Measurements from ENCODE around the gene TUBA8.
"Not testable (repeated sequence)": the region's sequence is repeated elsewhere in the genome, so short reads cannot be mapped to it uniquely, and the experiment has no call there.

Gene TUBA8

DNA sequence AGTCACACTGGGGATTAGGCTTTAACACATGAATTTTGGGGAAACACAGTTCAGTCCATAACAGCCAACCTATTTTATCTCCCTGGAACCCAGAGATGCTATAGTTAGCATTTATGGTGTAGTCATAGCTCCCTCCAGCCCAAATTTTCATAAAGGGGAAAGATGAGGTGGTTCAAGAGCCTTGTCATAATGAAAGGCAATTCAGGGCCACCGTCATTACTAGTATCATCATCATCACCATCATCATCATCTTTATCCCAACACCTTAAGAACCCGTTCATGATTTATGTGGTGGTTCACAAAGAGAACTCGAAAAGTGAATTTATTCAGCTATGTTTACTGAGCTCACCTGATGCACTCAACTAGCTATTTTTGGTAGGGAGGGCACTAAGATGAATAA lies 2.4 kb upstream of the TUBA8 start:
- no peak for DNase-seq

DNA sequence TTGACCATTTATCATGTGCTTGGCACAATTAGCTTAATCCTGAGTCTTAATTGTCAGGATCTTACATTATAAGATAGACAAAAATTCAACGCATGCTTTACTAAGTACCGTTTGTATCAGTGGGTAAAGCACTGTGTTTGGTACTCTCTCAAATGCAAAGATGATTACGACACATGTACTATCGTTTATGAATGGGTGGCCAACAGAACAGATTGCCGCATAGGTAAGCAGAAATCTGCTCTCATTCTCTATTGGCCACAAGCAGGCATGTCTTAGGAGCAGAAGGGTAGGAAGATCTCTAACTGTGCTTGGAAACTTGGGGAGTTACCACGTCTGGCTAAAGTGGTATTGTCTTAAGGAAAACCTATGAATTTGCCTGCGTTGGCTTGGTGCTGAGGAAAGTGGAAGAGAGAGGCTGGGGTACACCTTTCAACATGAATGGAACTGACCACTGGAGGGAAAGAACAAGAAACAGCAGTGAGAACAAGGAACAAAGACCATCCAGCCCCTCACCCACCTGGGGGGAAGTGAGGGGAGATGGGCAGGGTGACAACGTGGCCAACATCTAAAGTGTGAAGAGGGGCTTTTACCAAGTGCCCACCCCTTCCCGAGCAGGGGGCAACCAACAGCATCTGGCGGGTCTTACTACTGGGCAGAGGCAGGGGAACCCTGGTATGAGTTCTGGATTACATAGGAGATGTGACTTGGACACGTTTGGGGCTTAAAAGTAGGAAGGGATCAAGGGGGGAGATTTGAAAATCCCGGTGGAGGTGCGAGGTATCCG lies 1.0 kb upstream of the TUBA8 start:
- no peak for DNase-seq

DNA sequence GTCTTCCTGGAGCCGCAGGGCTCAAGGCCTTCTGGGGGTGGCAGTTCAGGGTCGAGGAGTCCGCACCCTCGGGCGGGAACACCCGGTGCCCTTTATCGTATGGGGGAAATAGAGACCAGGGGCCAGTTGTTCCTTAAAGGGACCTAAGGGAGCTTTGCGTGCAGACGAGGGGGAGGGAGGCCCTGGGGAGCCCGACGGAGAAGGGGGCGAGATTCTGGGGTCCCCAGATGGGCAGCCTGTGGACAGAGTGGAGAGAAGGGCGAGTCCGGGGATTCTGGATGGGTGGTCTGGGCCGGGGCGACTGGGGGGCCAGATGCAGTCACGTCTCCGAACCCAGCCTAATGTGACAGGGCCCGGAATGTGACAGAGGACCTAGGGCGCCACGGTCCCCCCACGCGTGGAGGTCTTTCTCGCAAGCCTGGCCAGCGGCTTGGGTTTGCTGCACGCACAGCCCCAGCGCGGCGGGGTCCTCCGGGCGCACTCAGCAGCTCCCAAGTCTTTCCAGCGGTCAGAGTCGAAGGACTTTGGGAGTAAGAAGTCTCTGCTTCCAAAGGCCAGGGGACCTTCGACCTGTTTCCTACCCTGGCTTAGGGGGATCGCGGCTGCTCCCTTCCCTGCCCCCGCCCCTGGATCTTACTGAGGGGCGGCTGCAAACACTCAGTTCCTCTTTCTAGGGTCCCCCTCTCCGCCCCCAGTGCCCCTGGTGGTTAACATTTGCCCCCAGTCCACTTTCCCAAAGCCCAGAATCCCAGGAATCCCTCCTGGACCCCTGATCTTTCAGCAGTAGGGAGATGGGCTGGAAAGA lies 547 bp downstream of the TUBA8 start:
- no peak for DNase-seq

DNA sequence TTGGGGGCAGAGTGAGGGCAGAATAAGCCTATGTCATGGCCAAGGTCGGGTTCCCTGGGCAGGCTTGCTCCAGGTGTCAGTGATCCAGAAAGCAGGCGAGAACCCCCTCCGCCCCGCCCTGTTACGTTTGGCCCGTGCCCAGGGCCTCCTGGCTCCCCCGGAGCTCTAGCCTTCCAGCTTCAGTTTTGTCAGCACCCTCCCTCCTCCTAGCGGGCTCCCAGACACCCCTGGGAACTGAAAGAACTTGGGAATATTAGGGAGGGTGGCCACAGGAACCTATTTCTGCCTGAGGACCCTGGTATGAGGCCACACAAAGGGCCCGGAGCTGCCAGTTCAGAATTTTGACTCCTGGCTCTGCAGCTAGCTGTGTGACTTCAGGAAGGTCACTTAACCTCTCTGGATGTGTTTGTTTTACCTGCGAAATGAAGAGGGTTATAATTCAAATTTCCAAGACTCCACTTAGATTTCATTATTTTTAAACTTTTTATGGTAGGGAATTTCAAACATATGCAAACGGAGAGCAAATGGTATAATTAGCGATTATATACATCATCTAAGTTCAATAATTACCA lies 1.2 kb downstream of the TUBA8 start:
- no peak for DNase-seq

DNA sequence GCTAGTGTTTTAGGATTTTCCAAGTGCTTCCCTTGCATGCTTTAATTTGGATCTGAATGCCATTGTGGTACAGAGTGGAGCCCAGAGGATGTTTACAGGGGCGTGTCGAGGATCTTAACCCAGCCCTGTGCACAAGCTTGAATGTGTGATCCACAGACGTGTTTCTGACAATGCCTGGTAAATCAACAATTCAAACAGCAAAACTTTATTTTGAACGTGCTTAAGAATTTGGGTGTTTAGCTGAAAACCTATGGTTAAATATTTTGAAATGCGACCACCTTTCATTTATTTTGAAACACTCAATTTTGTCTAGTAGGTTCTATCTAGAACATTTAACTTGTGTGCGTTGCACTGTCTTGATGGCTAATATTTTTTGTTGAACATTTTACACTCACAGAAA lies 1.8 kb downstream of the TUBA8 start:
- DNase-seq = no peak

DNA sequence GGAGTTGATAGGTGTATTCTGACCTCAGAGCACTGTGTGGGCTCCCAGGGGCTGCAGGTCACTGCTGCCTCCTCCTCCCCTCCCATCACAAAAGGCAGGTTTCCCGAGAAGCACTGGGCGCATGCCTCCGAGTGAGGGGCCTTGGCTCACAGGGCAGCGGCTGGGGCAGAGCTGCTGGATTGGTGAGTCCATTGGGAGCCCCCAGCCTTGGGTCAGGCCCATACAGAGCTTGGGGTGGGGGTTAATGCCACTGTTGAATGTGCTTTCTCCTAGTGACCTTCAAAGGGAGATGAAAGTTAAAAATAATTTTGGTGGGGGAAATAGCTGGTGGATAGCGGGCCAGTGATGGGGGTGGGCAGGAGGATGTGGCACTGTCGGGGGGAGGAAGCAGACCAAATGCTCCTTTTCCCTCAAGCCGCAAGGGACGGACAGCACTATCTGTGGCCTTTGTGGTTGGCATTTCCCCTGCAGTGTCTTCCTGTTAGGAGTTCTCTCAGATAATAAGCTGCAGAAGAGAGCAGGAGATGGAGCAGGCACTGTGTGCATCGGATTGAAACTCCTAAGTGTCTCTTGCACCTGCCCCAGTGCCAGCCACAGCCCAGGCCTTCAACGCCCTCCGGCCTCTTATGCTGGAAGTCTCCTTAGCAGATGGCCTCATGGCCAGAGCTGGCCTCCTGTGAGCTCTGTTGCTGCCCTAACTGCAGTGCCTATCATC lies 3.2 kb downstream of the TUBA8 start:
- DNase-seq = no peak

DNA sequence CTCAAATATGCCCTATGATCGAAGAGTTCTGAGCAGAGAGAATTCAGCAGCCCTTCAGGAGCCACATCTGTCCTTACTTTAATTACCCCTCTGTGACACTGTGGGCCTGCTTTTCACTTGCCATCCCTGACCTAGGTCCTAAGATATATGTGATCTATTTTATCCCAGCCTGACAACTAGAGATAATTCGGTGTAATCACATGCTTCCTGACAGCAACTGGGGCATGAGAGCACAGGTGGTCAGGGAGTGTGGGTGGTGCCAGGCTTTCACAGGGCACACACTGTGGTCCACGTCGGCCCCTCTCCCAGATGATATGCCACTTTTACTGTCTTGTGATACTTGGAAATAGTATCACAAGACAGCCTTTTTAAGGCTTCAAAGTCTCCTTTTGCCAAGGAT lies 3.9 kb downstream of the TUBA8 start:
- DNase-seq = no peak

DNA sequence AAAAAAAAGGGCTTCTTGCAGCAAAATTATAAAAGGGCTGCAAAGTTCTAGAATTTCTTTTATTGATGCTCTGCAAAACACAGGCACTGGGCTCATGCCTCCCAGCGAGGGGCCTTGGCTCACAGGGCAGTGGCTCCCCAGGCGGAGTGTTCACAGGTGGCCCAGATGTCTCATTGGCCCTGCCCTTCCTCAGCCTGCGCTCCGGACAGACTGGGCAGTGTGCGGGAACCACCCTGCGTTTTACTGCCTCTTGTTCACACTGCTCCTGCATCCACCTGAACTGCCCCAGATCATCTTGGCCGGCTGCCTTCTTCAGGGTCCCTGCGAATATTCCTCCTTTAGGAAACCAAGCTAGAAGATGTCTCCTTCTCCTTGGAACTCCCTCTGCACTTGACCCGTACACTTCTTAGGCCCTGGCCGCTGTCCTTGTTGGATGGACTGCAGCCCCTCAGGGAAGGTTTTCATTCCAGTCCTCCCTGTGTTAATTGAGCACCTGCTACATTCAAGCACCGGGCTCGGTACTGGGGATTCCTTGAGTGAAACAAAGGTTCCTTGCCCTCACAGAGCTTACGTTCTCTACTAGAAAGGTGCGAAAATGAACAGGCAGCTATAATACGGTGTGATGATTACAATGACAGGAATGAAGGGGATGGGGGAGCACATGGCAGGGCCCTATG lies 4.5 kb downstream of the TUBA8 start:
- DNase-seq = no peak

DNA sequence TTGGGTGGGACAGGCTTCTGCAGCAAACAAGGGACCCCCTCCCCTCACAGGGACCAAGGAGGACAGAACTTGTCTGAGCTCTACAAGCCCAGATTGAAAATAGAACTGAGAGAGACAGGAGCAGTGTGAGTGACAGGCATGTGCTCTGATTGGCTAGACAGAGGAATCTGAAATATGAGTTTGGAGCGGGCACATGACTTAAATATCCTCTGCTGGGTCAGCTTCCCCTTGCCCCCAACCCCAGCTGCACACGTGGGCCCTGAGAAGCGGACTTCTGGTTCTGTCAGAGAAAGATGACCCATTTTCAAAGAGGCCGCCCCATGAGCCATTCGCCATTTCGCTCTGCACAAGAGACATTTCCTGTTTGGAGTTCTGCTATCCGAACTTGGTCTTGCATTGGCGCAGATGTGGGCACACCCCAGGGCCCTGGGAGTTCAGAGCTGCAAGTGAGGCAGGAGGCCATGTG lies 5.3 kb downstream of the TUBA8 start:
- DNase-seq = no peak

DNA sequence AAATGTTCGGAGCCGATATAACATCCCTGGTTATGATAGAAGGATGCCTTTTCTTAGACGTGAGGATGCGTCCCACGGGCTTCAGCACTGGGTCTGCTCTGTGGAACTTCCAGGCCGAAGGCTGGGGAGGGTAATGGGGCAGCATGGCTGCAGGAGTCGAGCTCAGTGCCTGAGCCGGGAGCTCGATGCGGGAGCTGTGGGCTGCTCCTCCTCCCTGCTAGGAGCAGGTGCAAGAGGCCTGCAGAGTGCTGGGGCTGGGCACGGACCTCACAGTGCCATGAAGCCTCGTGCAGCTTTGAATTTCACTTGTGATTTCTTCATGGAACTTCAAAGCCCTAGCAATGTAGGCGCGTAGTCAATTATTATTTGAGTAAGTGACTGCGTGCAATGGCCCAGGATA lies 6.0 kb downstream of the TUBA8 start:
- no peak for DNase-seq

DNA sequence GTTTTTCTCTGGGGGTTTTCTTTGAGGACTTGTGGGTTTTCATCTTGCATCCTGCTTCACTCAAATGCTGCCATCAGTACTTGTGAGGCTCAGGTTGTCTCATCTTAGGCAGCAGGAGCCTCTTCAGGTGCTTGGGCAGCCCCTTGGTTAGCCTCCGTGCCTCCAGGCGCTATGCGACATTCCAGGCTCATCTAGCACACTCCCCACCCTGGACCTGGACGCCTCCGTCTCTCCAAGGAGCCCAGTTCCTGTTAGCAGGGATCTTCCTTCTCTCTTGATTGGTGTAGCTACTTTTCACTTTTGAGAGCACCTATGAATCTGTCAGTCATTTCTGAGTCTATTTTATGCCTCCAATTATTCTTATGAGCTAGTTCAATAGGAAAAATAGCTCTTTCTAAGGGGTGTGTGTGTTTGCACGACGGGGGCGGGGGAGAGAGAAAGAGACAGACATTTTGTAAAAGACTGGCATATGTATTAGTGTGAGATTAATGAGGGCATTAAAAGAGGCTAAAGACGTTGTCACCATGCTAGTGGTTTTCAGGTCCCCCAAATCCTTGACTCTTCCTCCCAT lies 7.8 kb downstream of the TUBA8 start:
- DNase-seq = no peak

DNA sequence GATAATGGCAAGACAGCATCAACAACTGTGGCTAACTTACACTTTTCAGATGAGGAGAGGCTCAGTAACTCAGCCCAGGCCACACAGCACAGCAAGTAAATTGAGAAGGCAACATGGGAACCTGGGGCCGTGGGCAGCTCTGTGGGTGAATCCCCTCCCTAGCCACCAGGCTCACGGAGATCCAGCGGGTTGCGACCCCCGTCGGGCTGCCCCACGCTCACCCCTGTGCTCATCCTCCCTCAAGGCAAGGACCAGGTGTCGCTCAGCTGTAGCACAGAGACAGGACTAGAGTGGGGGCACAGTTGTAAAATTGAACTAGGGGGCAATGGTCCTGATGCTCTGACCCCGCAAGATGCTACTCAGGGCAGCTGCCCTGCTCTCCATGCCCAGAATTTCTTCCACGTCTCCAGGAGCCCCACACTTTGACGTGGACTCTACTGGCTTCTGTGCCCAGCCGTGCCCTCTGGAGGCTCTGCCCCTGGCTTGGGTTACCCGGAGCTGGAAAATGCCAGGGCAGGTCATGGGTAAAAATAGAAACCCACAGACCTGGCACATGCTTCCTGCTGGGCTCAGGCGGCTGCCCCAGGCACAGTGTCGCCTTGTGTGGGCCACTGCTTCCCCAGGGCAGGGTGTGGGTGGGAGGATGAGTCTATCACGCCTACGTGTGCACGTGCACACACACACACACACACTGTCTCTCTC lies 9.0 kb downstream of the TUBA8 start:
- no peak for DNase-seq

DNA sequence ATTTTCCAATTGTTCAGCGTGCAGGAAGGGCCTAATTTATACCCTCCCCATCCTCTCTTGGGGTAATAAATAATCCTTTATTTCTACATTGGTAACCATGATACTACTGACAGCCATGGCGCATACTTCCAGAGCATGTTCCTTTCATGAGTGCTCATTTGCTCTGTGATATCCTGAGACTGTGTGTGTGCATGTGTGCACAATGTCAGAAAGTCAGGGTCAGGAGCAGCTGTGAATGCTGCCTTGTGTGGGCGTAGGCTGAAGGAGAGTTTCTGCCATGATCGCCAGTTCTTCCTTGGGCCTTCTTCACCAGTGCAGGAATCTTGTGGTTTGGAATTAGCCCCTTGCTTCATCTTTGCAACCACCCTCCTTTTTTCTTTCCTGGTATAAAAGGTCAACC lies 10.2 kb downstream of the TUBA8 start:
- no peak for DNase-seq

DNA sequence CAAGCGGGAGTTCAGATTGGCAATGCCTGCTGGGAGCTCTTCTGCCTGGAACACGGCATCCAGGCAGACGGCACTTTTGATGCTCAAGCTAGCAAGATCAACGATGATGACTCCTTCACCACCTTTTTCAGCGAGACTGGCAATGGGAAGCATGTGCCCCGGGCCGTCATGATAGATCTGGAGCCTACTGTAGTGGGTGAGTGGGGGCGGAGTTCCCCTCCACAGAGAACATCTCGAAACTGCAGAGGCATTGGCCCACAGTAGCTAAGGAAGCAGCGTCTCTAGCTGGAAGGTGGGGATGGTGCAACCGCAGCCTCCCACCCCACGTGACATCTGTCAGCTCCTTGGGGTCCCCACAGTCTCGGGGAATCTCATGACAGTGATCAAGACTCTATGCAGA lies 10.9 kb downstream of the TUBA8 start:
- DNase-seq = no peak

DNA sequence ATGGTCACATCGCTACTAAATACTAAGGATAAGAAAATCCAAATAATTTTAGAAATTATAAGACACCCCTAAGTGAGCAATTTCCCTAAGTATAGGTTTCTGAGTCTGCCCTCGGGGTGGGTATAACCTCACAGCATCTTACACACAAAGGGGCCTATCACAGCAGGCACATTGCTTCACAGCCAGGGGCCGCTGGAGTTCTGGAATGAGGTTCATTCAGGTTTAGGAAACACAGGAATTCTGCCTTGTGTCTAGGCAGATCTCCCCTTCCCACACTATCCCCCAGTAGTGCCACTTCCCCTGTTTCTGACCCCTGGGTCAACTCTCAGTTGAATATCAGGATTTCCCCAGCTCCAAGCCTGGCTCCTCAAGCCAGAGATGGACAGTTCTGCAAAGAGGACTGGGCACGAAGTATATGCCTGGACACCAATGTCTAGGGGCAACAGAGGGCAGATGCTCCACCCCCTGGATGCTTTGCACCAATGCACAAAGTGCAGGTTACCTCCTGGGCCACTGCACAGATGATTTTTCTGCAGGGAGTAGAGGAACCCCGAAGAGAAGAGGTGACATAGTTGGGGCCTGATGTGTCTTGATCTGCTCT lies 11.4 kb downstream of the TUBA8 start:
- no peak for DNase-seq

DNA sequence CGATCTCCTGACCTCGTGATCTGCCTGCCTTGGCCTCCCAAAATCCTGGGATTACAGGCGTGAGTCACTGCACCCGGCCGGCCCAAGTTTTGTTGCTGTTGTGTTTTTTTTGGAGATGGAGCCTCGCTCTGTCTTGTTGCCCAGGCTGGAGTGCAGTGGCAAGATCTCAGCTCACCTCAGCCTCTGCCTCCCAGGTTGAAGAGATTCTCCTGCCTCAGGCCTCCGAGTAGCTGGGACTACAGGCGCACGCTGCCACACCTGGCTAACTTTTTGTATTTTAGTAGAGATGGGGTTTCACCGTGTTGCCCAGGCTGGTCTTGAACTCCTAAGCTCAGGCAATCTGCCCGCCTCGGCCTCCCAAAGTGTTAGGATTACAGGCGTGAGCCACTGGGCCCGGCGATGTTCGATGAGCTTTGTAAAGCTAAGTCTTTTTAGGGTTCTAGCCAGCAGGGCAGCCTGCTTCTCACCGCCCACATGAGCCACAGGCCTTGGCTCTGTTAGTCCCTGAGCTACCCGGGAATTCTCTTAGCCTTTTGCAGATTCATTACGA lies 12.9 kb downstream of the TUBA8 start:
- DNase-seq = not testable (repeated sequence)

DNA sequence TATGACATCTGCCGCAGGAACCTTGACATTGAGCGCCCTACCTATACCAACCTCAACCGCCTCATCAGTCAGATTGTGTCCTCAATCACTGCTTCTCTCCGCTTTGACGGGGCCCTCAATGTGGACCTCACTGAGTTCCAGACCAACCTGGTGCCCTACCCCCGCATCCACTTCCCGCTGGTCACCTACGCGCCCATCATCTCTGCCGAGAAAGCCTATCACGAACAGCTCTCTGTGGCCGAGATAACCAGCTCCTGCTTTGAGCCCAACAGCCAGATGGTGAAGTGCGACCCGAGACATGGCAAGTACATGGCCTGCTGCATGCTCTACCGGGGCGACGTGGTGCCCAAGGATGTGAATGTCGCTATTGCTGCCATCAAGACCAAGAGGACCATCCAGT lies 16.0 kb downstream of the TUBA8 start:
- DNase-seq = no peak

DNA sequence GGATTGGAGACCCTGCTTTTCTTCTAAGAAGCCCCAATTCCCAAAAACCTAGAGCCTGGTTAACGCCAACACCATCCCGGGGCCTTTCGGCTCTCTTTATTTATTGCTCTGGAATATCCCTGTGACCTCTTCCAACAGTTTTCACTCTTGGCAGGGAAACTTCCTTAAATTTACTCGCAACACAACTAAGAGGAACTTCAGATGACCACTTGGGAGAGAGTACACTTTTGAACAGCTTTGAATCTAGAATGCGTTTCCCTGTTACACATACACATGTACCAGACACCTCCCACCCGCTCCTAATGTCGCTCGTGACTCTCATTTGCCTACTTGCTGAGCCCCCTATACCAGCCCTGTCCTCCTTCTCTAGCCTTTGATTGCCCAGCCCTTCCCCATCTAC lies 19.4 kb downstream of the TUBA8 start:
- no peak for DNase-seq

DNA sequence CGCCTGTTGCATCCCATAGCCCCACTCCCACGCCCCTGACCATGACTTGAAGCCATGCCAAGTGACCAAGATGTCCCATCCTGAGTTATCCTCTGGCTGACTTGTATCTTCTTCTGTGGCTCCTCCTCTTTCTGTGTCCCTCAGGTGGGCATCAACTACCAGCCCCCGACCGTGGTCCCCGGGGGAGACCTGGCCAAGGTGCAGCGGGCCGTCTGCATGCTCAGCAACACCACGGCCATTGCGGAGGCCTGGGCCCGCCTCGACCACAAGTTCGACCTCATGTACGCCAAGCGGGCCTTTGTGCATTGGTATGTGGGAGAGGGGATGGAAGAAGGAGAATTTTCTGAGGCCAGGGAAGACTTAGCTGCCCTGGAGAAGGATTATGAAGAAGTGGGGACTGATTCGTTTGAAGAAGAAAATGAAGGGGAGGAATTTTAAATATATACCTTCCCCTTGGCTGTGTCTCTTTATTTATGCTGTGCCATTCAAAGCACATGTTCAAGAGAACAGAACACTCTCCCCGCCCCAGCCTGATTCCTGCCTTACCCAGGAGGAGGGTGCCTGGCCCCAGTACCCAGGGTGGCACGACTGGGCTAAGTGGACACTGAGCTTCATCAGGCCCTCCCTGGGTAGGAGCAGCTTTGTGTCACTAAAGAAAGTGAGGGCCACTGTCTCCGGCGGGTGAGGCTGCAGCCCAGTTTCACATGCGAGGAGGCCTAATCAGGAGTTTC lies 20.3 kb downstream of the TUBA8 start:
- DNase-seq = no peak

DNA sequence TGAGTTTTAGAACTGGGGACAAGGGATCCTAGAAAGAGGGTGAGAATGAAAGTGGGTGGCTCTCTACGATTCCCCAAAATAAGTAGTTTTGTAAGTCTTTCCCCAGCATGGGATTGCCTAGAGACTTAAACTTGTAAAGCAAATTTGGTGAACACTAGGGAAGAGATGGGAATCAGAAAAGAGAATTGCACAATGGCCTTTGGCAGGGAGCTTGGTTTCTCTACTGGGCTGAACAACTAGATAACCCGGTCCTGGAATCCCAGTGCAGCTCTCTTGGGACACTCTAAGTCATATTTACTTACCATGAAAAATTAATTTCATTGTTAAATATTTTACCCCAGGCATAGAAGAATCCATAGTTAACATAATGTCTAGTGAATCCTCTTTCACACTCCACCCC lies 22.8 kb downstream of the TUBA8 start:
- DNase-seq = no peak

Data from SIG-M5 (cell line).